Heart right ventricle (tissue), 16 donors: ENCODE data around the gene ZNF516. TPM values are rescaled to one million over a fixed set of nuclear protein-coding genes. Genes with fewer than 3 reads are reported as not detected.
A peak's percentile ranks its signal among the peaks of the same experiment; 100 is the strongest.

ENCODE experiments used
- ATAC-seq, 8 donors: fragments of 200-7000 bp; cut with Tn5 transposase; one replicate each; pipeline ENCODE4 v1.9.1; 2020; ENCODE audit warnings: mild to moderate bottlenecking in 8 of 8, moderate library complexity in 8 of 8, moderate number of reproducible peaks in 1 of 8
- DNase-seq, 2 donors: peaks; one replicate each; pipeline ENCODE4 v3.0.0-alpha.2; 2020
- H3K27ac ChIP-seq, 10 donors: fragments of 200-600 bp; sonication (generic) in 2 of 10; one replicate each; pipeline versions ENCODE4 v1.5.0 to v1.8.0; 2020 to 2022; ENCODE audit warnings: mild to moderate bottlenecking in 3 of 10
- H3K27me3 ChIP-seq, 7 donors: fragments of 200-600 bp; one replicate each; pipeline ENCODE4 v1.8.0; 2021 to 2022; ENCODE audit warnings: mild to moderate bottlenecking in 2 of 7
- H3K36me3 ChIP-seq, 9 donors: fragments of 200-600 bp; sonication (generic) in 1 of 9; one replicate each; pipeline versions ENCODE4 v1.5.0 to v1.8.0; 2020 to 2022; ENCODE audit warnings: mild to moderate bottlenecking in 2 of 9
- H3K4me1 ChIP-seq, 9 donors: fragments of 200-600 bp; sonication (generic) in 1 of 9; one replicate each; pipeline versions ENCODE4 v1.5.0 to v1.8.0; 2020 to 2022; ENCODE audit warnings: mild to moderate bottlenecking in 4 of 9
- H3K4me3 ChIP-seq, 10 donors: fragments of 200-600 bp; sonication (generic) in 2 of 10; one replicate each; pipeline versions ENCODE4 v1.5.0 to v1.8.0; 2020 to 2022; ENCODE audit warnings: mild to moderate bottlenecking in 7 of 10, moderate library complexity in 2 of 10
- H3K9me3 ChIP-seq, 11 donors: fragments of 200-600 bp in 10 of 11; sonication (generic) in 2 of 11; one replicate each; pipeline versions ENCODE4 v1.5.0 to v1.8.0; 2013 to 2022; ENCODE audit warnings: mild to moderate bottlenecking in 2 of 11, control low read depth in 1 of 11, moderate library complexity in 1 of 11
- WGBS, 2 donors: extraction: QIAGEN DNeasy Blood & Tissue Kit; methylation state at CpG; one replicate each; pipeline ENCODE4 v1.1.7; 2013; ENCODE audit warnings: inconsistent platforms in 1 of 2; 5-methylcytosine and 5-hydroxymethylcytosine counted together
- intact Hi-C, 10 donors: fragments of 100-400 bp; cut with DNase I; formaldehyde crosslinking; loops; one replicate each; pipeline versions ENCODE4 v1.11.1 to v1.14.2; 2022
- polyA plus RNA-seq, 2 donors: library from polyadenylated mRNA; stranded (reverse); fragments of 200-250 nt; gene quantifications; one replicate each; pipeline ENCODE4 v1.2.3, GENCODE V29; 2013
- total RNA-seq, 10 donors: library from RNA; stranded (reverse); fragmentation: NEBNext Ultra II Directional in 3 of 10; extraction: Animal tissue kit (Norgen Biotek cat#: 25700) in 3 of 10; gene quantifications; one replicate each; pipeline versions ENCODE4 v1.2.1 to v1.2.4, GENCODE V29; 2021 to 2023
- TF ChIP-seq, protein P1 (sequence below), 9 donors: fragments of 200-600 bp; sonication (generic) in 2 of 9; IDR thresholded peaks; one replicate each; pipeline versions ENCODE4 v1.5.0 to v1.8.0; 2021 to 2022; ENCODE audit warnings: antibody characterized with exemption in 9 of 9, mild to moderate bottlenecking in 5 of 9, moderate library complexity in 1 of 9
- donor health status: Arrhythmogenic right ventricular cardiomyopathy.
- donor health status: ischemic (EF 13 %, LVEDD 7.1; RV severe dilation, severe dysfunction).
- donor health status: healthy with polysubstance abuse.
- donor health status: DM: no; HTN: yes; CAD: no.
- donor health status: DM: no; HTN: no; CAD: no.
- donor health status: ischemic (EF 25% LVEDD 6.9; RV normal size, moderate dysfunction).
- donor health status: ischemic (EF 25% LVEDD 5.7; RV mildly dilated, moderate dysfunction).
- donor health status: healthy.
- donor health status: DM: yes; HTN: yes; CAD: no.
- donor health status: Ischemic cardiomyopathy.
- donor health status: ischemic (EF 35%, LVEDD 5.7; RV mildly dilated, moderate dysfunction).
- donor health status: nonischemic (EF 11% LVEDD 7.7; RV severe dilation, severe dysfunction).
- donor health status: DM: yes; HTN: yes; CAD: no.
- donor health status: PGD.
- donor health status: ischemic (EF 29% LVEDD 5.4; RV normal size, mild dysfunction).
- donor health status: nonischemic (EF 23%, LVEDD 6.1; RV moderate dilation, normal function).

ZNF516 gene
- total and polyA plus RNA-seq, 12 donors = 2.6 to 24.8 (median 17.3) TPM

DNA sequence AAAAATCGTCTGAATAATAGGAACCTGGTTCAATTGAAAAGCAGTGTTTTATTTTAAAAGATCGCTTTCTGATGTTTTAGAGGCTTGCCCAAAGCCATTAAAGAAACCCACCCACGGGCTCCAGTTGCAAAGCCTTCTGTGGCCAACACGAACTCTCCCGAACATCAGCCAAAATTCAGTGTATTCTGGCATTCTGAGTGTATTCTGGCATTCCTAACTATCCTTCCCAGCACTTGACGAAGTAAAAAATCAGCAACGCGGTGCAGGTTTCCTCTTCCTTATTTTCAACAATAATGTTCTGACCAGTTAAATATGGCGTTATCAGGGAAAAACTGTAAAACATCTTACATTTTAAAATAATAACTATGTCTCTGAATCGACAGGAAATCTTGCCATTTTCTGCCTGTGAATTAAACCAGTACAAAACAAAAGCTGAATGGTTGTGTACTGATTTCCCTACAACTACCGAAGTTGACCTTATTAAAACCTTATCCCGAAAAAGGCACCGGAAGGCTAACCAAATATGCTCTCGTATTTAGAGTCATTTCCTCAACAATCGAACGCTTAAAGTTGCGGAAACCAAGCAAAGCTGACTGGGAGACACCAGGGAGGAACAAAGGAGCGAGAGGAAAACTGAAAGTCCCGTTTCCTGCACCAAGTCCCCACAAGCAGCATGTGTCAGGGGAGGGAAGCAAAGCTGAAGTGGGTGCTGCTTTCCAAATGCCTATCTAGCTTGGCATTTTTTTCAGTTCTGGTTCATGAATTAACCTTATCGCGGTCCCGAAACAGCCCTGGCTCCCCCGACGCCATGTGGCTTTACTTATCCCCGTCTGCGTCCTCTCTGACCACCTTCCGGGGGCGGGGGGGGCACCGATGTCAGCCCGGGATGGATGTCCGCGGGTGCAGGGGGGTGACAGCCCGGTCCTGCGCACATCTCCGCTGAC lies 44.3 kb downstream of the ZNF516 start:
- Histone ChIP-seq H3K27me3 (no peaks in the 10 kb centered on the region), H3K9me3 (no peaks in the 10 kb centered on the region), H3K4me3 (peak overlapping the region; percentile 42 to 71 (median 58)), H3K4me1 (peaks cover 2 to 95% (median 69%) of the 10 kb centered on the region in 9 donors), H3K27ac (peak overlapping the region; percentile 73 to 90 (median 81)), H3K36me3 (no peaks in the 10 kb centered on the region)
- peak; percentile 62 to 64 for DNase-seq
- WGBS, 2 donors = 5 to 7% methylated on average over 35 of the region's 35 CpGs
- intact Hi-C loops = loop anchor here in 6 of 10 donors (5.0 kb wide), 2 partner anchors 37 to 42 kb away; no protein-coding TSS in a partner anchor
- TF ChIP-seq, protein P1, sequence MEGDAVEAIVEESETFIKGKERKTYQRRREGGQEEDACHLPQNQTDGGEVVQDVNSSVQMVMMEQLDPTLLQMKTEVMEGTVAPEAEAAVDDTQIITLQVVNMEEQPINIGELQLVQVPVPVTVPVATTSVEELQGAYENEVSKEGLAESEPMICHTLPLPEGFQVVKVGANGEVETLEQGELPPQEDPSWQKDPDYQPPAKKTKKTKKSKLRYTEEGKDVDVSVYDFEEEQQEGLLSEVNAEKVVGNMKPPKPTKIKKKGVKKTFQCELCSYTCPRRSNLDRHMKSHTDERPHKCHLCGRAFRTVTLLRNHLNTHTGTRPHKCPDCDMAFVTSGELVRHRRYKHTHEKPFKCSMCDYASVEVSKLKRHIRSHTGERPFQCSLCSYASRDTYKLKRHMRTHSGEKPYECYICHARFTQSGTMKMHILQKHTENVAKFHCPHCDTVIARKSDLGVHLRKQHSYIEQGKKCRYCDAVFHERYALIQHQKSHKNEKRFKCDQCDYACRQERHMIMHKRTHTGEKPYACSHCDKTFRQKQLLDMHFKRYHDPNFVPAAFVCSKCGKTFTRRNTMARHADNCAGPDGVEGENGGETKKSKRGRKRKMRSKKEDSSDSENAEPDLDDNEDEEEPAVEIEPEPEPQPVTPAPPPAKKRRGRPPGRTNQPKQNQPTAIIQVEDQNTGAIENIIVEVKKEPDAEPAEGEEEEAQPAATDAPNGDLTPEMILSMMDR (IDR thresholded peaks at IDR 0.05) = no peak
- peak; percentile 48 to 85 (median 76) for ATAC-seq

DNA sequence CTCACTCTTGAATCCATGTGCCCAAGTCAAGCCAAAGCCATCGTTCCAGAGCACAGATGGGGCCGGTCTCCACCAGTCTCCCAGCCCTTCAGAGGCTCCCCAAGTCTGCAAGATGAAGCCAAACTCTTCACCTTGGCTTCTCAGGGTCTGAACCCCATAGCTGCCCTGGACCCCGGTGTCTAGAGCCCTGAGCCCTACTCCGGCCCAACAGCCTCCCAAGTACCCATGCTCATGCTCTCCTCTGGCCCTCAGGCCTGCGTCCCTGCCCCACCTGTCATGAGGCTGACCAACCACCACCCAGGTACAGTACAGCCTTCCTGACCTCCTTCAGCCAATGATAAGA lies 46.0 kb downstream of the ZNF516 start:
- peaks cover 2 to 96% (median 80%) of the 10 kb centered on the region in 9 donors for H3K4me1 ChIP-seq

DNA sequence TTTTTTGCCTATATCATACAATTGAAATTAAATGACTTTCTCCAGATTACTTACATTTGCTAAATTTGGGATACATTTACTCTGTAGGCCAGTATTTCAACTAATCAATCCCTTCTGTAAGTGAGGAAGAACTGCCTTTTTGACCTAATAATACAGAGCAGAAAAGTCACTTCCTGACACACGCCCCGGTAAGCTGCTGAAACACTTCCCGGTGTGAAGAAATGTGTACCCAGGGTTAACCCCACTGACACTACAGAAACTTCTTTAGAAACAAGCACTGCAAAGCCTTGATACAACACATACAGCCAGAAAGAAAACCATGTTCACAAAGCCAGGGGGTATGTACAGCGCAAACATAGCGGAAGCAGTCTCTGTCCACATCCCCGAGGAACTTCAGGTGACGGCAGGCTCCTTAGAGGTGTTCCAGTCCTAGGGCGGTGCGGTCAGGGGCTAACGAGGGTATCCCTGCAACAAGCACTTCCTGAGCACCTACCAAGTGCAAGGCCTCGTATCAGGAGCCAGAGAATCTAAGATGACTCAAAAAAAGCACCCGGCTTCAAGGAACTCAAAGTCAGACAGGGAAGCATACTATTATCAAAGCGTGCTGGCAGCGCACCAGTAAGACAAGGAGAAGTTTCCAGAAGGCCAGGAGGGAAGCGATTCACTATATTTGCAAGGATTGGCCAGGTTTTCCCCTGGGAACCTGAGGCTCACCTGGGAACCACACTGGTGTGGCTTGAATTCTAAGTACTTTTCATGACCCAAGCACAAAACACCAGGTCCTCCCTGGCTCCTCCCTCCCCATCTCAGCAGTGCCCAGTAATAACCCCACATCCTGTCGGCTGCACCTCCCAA lies 46.6 kb downstream of the ZNF516 start:
- peak overlapping the region in 1 of 10 donors; percentile 9 for H3K4me3 ChIP-seq
- TF ChIP-seq, protein P1 (IDR thresholded peaks at IDR 0.05) = no peak
- no peaks in the 10 kb centered on the region for H3K9me3 ChIP-seq
- H3K4me1 ChIP-seq = peaks cover 2 to 95% (median 79%) of the 10 kb centered on the region in 9 donors
- ATAC-seq = no peak
- no peaks in the 10 kb centered on the region for H3K36me3 ChIP-seq
- H3K27ac ChIP-seq = peak overlapping the region in 4 of 10 donors; percentile 1 to 90 (median 78)
- DNase-seq = no peak
- 82 to 90% methylated on average over 16 of the region's 16 CpGs for WGBS, 2 donors
- H3K27me3 ChIP-seq = no peaks in the 10 kb centered on the region
- intact Hi-C loops = no loop called here

More for the DNA sequence above, 46.0 kb downstream of the ZNF516 start:
- ATAC-seq (no peak), DNase-seq (no peak)
- TF ChIP-seq, protein P1 (IDR thresholded peaks at IDR 0.05) = no peak
- intact Hi-C loops = no loop called here
- no peak overlapping the region for H3K4me3 ChIP-seq
- no peaks in the 10 kb centered on the region for H3K36me3 ChIP-seq
- peak overlapping the region in 4 of 10 donors; percentile 1 to 90 (median 78) for H3K27ac ChIP-seq
- H3K27me3 ChIP-seq = no peaks in the 10 kb centered on the region
- WGBS, 2 donors = 95 to 97% methylated on average over 5 of the region's 5 CpGs
- H3K9me3 ChIP-seq = no peaks in the 10 kb centered on the region
